Keratinocyte (primary cell): ENCODE results near the gene CACNA1B. TPM values are rescaled to one million over a fixed set of nuclear protein-coding genes. Genes with fewer than 3 reads are reported as not detected.

Experiments
- DNase-seq: peaks from one replicate; pipeline ENCODE4 v3.0.0-alpha.2; 2011; ENCODE audit warnings: low read depth, missing footprints, low spot score
- FAIRE-seq: peaks from 2 replicates; lab custom pipeline; 2011; peaks lifted over from hg19 to GRCh38; lab: Jason Lieb, UNC
- H2AFZ ChIP-seq: 2 replicates; pipeline ENCODE4 v1.6.0; 2012; ENCODE audit warnings: low read length, control low read depth, inconsistent platforms; ENCODE audit not compliant: control insufficient read depth
- H3K27ac ChIP-seq: 2 replicates; pipeline ENCODE4 v1.5.1; 2011; ENCODE audit warnings: low read length; ENCODE audit not compliant: control insufficient read depth, insufficient read depth
- H3K27me3 ChIP-seq: 3 replicates; pipeline ENCODE4 v1.6.0; 2011; ENCODE audit warnings: low read length; ENCODE audit not compliant: control insufficient read depth, insufficient read depth; ENCODE audit errors: extremely low read depth
- H3K36me3 ChIP-seq, 2 experiments: 2 replicates in 1 of 2; 3 replicates in 1 of 2; pipeline ENCODE4 v1.5.1; 2011; ENCODE audit warnings: low read length in 2 of 2, mild to moderate bottlenecking in 1 of 2; ENCODE audit not compliant: control insufficient read depth in 2 of 2, insufficient read depth in 2 of 2; ENCODE audit errors: extremely low read depth in 1 of 2
- H3K4me1 ChIP-seq: 3 replicates; pipeline ENCODE4 v1.5.1; 2011; ENCODE audit warnings: low read length; ENCODE audit not compliant: control insufficient read depth, insufficient read depth; ENCODE audit errors: extremely low read depth
- H3K4me2 ChIP-seq: 3 replicates; pipeline ENCODE4 v1.6.0; 2011; ENCODE audit warnings: low read depth, low read length; ENCODE audit not compliant: control insufficient read depth, insufficient read depth; ENCODE audit errors: extremely low read depth
- H3K4me3 ChIP-seq, 3 experiments: fragments of 200-600 bp in 1 of 3; sonication (generic) in 1 of 3; 2 replicates in 2 of 3; 3 replicates in 1 of 3; pipeline ENCODE4 v1.5.1; 2011 to 2016; ENCODE audit warnings: low read length in 3 of 3, mild to moderate bottlenecking in 3 of 3, control low read depth in 2 of 3, inconsistent platforms in 1 of 3, low read depth in 1 of 3, mixed read lengths in 1 of 3, mixed run types in 1 of 3, moderate library complexity in 1 of 3; ENCODE audit not compliant: control insufficient read depth in 2 of 3, insufficient read depth in 2 of 3; ENCODE audit errors: extremely low read depth in 1 of 3
- H3K79me2 ChIP-seq: 2 replicates; pipeline ENCODE4 v1.6.0; 2012; ENCODE audit warnings: low read length; ENCODE audit not compliant: control insufficient read depth, insufficient read depth
- H3K9ac ChIP-seq: 3 replicates; pipeline ENCODE4 v1.6.0; 2011; ENCODE audit warnings: low read length; ENCODE audit not compliant: control insufficient read depth, insufficient read depth; ENCODE audit errors: extremely low read depth
- H3K9me1 ChIP-seq: 3 replicates; pipeline ENCODE4 v1.6.0; 2011; ENCODE audit warnings: low read length; ENCODE audit not compliant: control insufficient read depth, insufficient read depth; ENCODE audit errors: extremely low read depth
- H3K9me3 ChIP-seq: 2 replicates; pipeline ENCODE4 v1.5.1; 2012; ENCODE audit warnings: low read depth, low read length; ENCODE audit not compliant: control insufficient read depth
- H4K20me1 ChIP-seq: 3 replicates; pipeline ENCODE4 v1.6.0; 2011; ENCODE audit warnings: low read length; ENCODE audit not compliant: control insufficient read depth, insufficient read depth; ENCODE audit errors: extremely low read depth
- CTCF ChIP-seq, 3 experiments: IDR thresholded peaks in 1 of 3; conservative IDR thresholded peaks in 1 of 3; optimal IDR thresholded peaks in 1 of 3; 2 replicates in 2 of 3; 3 replicates in 1 of 3; pipeline versions ENCODE3 to v1.5.1; 2011; ENCODE audit warnings: low read length in 3 of 3, mild to moderate bottlenecking in 3 of 3, moderate library complexity in 2 of 3, control low read depth in 1 of 3, inconsistent platforms in 1 of 3; ENCODE audit not compliant: insufficient read depth in 2 of 3; ENCODE audit errors: extremely low read depth in 1 of 3
- EZH2 ChIP-seq: IDR thresholded peaks from one replicate; pipeline ENCODE4 v1.6.1; 2012; ENCODE audit warnings: inconsistent platforms, mild to moderate bottlenecking, low read length, moderate library complexity
- dilution Hi-C: fragments of 300-500 bp; cut with MboI; formaldehyde crosslinking; loops from one replicate; pipeline ENCODE4 v1.7.0; 2020; ENCODE audit warnings: low sequenced_read_pairs; ENCODE audit not compliant: extremely low pct_ligation_motif_present
- polyA plus RNA-seq, 5 experiments: library from polyadenylated mRNA; depleted of rRNA in 3 of 5; stranded (reverse) in 3 of 5; stranded (forward) in 1 of 5; unstranded in 1 of 5; fragments of >200 nt; gene quantifications; 1 replicate in 1 of 5; 2 replicates in 3 of 5; 3 replicates in 1 of 5; pipeline versions ENCODE4 v1.2.1 to v1.2.3, GENCODE V29; 2011 to 2012; ENCODE audit warnings: missing spikeins in 2 of 5, low read depth in 1 of 5, low replicate concordance in 1 of 5

CACNA1B gene
- polyA plus RNA-seq, 1 donor (not counting 4 experiments of a cell fraction or from before 2014, with no cell fraction given) = 0.01 TPM

GRCh38 chr9:138119202-138120027, 241.8 kb downstream of the CACNA1B start:
- Histone ChIP-seq H3K4me3 (no peak overlapping the region), H3K79me2 (no peaks in the 10 kb centered on the region), H3K27ac (no peak overlapping the region), H3K9me1 (no peaks in the 10 kb centered on the region), H3K27me3 (no peaks in the 10 kb centered on the region), H2AFZ (no peak overlapping the region), H3K36me3 (no peaks in the 10 kb centered on the region), H3K4me1 (no peaks in the 10 kb centered on the region), H3K9ac (no peak overlapping the region), H4K20me1 (no peaks in the 10 kb centered on the region), H3K4me2 (no peak overlapping the region), H3K9me3 (peaks cover 3% of the 10 kb centered on the region)
- DNase-seq (no peak), FAIRE-seq (no peak)
- dilution Hi-C loops = no loop called here
- no peak for TF ChIP-seq CTCF (optimal IDR thresholded peaks at IDR 0.05 in 1 of 3, IDR thresholded peaks at IDR 0.05 in 1 of 3, conservative IDR thresholded peaks at IDR 0.05 in 1 of 3; ENCODE audit: extremely low read depth in 1 of 3, insufficient read depth in 2 of 3, low read length in 3 of 3)
- TF ChIP-seq EZH2 = no peak

- dilution Hi-C loops = no loop called here
- Histone ChIP-seq H3K79me2 (no peaks in the 10 kb centered on the region), H3K9me3 (peaks cover 3% of the 10 kb centered on the region), H3K4me2 (no peak overlapping the region), H3K27ac (no peak overlapping the region), H3K4me3 (no peak overlapping the region), H2AFZ (no peak overlapping the region), H3K9me1 (no peaks in the 10 kb centered on the region), H3K9ac (no peak overlapping the region), H3K36me3 (no peaks in the 10 kb centered on the region), H3K4me1 (no peaks in the 10 kb centered on the region), H4K20me1 (no peaks in the 10 kb centered on the region), H3K27me3 (no peaks in the 10 kb centered on the region)
- FAIRE-seq = no peak
- DNase-seq = no peak
- TF ChIP-seq EZH2 = no peak
- TF ChIP-seq CTCF (optimal IDR thresholded peaks at IDR 0.05 in 1 of 3, IDR thresholded peaks at IDR 0.05 in 1 of 3, conservative IDR thresholded peaks at IDR 0.05 in 1 of 3; ENCODE audit: extremely low read depth in 1 of 3, insufficient read depth in 2 of 3, low read length in 3 of 3) = no peak
Observed at GRCh38 chr9:138120072-138120471, 242.5 kb downstream of the CACNA1B start.
